HUES64 (cell line): ENCODE measurements around the gene PHKA1.
"Not testable (repeated sequence)": the region's sequence is repeated elsewhere in the genome, so short reads cannot be mapped to it uniquely, and the experiment has no call there.

Experiments
- H3K27ac ChIP-seq: 2 replicates; pipeline ENCODE4 v1.7.0; 2013; ENCODE audit warnings: low read depth, low read length, inconsistent platforms
- H3K27me3 ChIP-seq: 2 replicates; pipeline ENCODE4 v1.6.1; 2013; ENCODE audit warnings: mild to moderate bottlenecking, low read length; ENCODE audit not compliant: insufficient read depth
- H3K36me3 ChIP-seq: 2 replicates; pipeline ENCODE4 v1.6.1; 2013; ENCODE audit warnings: mild to moderate bottlenecking, low read length; ENCODE audit not compliant: insufficient read depth
- H3K4me1 ChIP-seq: 2 replicates; pipeline ENCODE4 v1.6.1; 2013; ENCODE audit warnings: mild to moderate bottlenecking, low read length, moderate library complexity; ENCODE audit not compliant: insufficient read depth
- H3K4me3 ChIP-seq: 2 replicates; pipeline ENCODE4 v1.5.1; 2013; ENCODE audit warnings: mild to moderate bottlenecking, low read length, moderate library complexity
- H3K9ac ChIP-seq: 2 replicates; pipeline ENCODE4 v1.6.1; 2013; ENCODE audit warnings: mild to moderate bottlenecking, low read depth, low read length
- H3K9me3 ChIP-seq: 2 replicates; pipeline ENCODE4 v1.6.1; 2013; ENCODE audit warnings: low read depth, low read length; ENCODE audit not compliant: insufficient read depth
- WGBS: fragments of 150-250, 120-280 bp; methylation state at CpG from one replicate; pipeline ENCODE4 v1.1.7; 2013; ENCODE audit warnings: missing lambda C conversion rate; 5-methylcytosine and 5-hydroxymethylcytosine counted together

PHKA1 gene

DNA sequence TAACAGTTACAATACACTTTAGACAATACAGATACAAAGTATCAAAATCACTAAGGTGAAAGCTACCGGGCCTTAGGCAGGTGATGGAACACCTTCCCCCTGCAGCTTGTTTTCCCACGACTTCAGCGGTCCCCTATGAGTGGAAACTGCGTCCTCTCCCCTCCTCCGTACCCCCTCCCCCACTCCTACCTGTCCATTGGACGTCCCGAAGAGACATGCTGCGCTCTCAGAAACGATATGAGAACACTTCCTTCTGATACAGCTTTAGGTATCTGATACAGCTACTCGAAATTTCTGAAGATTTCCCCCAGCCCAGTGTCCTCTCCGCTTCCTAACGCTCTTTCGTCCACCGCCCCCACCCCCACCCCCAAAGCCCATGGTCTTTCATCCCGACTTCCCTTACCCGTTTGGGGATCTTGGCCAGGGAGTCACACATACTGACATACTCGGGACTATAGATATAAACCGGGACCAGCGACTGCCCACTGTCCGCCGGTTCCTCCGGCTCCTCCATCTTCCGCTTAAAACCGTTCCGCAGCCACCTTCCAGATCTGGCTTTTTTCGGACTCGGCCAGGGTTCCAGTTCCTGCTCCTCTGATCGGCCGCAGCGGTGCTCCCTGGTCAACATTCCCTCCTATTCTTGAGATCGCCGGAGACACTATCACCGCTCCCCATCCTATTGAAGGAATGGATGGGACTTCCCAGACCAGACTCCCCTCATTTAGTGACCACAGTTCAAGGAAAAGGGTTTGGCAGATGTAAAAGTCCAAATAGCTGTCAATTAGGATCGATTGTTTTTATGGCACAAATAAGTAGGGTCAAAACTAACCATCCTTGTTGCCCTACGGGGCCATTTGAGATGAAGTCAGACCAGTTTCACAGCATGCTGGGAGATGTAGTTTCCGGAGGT is 141.6 kb downstream of the PHKA1 start, which contains the start of gene HDAC8:
HDAC8 (minus strand) TSS at position 596 of the 910 bp plus-strand sequence; CDS start at position 514, 82 bp downstream.
- Histone ChIP-seq H3K27ac (peak within 1 kb of the TSS; percentile 29), H3K27me3 (no peaks in the 10 kb centered on the region), H3K9me3 (no peaks in the 10 kb centered on the region), H3K9ac (peak within 1 kb of the TSS; percentile 87), H3K36me3 (peaks cover 23% of the 10 kb centered on the region), H3K4me1 (peaks cover 2% of the 10 kb centered on the region; the same call in 1 of the 2 replicates), H3K4me3 (peak within 1 kb of the TSS; percentile 94)
- WGBS, result under 1% methylated on average over 36 of the region's 36 CpGs

DNA sequence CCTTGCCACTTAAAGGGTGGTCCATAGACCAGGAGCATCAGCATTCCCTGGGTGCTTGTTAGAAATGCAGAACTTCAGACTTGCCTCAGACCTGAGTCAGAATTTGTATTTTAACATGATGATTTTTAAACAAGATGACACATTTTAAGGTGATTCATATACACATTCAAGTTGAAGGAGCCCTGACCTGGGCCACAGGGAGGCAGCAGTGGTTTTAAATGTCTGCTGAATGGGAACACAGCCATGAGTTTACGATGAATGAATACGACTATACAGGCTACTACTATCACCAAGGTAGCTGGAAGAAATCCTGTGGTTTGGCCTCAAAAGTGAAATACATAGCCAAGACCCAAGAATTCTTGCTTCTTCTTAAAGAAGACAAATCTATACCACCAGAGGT is 144.3 kb downstream of the PHKA1 start:
- peaks cover 47% of the 10 kb centered on the region for H3K36me3 ChIP-seq
- no peak overlapping the region for H3K4me3 ChIP-seq
- H3K27me3 ChIP-seq, result no peaks in the 10 kb centered on the region
- peaks cover 2% of the 10 kb centered on the region; the same call in 1 of the 2 replicates for H3K4me1 ChIP-seq
- 100% methylated on average over 2 of the region's 2 CpGs for WGBS
- no peak overlapping the region for H3K27ac ChIP-seq
- no peak overlapping the region for H3K9ac ChIP-seq
- no peaks in the 10 kb centered on the region for H3K9me3 ChIP-seq

DNA sequence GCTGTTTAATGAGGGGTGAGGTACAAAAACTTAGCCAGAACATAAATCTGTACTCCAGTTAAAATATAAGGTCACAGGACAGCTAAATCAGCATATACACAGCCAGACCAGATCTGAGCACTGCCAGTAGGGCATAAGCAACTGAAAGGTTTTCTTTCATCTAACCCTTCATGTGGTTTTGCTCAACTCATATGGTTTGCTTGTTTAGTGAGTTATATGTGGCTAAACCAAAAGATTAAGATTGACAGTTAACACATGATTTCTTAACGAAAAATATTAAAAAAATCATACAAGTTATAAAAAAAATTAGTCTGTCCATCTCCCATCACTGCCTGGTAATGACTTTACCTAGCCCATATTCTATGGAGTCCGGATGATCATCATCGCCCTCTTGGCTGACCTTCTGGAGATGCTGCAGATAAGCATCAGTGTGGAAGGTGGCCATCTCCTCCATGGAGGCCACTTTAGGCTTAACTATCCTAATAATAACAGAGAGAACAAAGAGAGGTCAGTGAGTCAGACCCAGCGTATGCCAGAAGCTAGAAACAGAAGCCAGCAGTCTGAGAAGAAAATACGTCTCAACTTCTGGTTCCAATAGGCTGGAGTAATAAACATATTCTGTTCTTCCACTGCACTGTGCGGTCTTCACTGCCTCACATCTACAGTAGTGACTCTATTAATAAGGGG is 145.6 kb downstream of the PHKA1 start:
- 97% methylated on average over 5 of the region's 6 CpGs for WGBS

DNA sequence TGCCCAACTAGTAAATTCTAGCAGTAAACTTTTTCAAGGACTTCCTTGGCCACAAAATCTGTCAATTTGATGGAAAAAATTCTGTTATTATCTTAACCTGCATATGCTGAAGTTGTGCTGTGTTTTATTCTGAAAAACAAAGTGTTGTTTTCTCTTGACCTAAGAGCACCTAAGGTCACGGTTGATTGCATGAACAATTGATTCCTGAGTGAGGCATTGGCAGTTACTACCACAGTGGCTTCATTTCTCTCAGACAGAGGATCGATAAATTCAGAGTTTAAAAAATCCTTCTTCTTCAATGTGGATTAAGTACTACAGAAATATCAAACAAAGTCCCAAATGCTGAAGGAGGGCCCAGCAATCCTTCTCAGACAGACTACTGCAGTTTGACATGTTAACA is 147.7 kb downstream of the PHKA1 start:
- Histone ChIP-seq H3K4me3 (no peak overlapping the region), H3K9me3 (no peaks in the 10 kb centered on the region), H3K9ac (no peak overlapping the region), H3K36me3 (peaks cover 58% of the 10 kb centered on the region), H3K4me1 (no peaks in the 10 kb centered on the region), H3K27ac (no peak overlapping the region), H3K27me3 (no peaks in the 10 kb centered on the region)
- WGBS, result 100% methylated on average over 2 of the region's 2 CpGs

More for the DNA sequence above, 145.6 kb downstream of the PHKA1 start:
- no peak overlapping the region for H3K27ac ChIP-seq
- H3K9ac ChIP-seq, result no peak overlapping the region
- H3K4me3 ChIP-seq, result no peak overlapping the region
- peaks cover 53% of the 10 kb centered on the region for H3K36me3 ChIP-seq
- H3K4me1 ChIP-seq, result peaks cover 2% of the 10 kb centered on the region; the same call in 1 of the 2 replicates
- H3K9me3 ChIP-seq, result no peaks in the 10 kb centered on the region
- H3K27me3 ChIP-seq, result no peaks in the 10 kb centered on the region

DNA sequence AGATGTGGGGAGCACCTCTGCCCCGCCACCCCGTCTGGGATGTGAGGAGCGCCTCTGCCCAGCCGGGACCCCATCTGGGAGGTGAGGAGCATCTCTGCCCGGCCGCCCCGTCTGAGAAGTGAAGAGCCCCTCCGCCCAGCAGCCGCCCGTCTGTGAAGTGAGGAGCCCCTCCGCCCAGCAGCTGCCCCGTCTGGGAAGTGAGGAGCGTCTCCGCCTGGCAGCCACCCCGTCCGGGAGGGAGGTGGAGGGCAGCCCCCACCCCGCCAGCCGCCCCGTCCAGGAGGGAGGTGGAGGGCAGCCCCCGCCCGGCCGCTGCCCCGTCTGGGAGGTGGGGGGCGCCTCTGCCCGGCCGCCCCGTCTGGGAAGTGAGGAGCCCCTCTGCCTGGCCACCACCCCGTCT is 154.5 kb downstream of the PHKA1 start:
- not testable (repeated sequence) for H3K36me3 ChIP-seq, H3K4me1 ChIP-seq, H3K9ac ChIP-seq, H3K4me3 ChIP-seq, H3K9me3 ChIP-seq, H3K27me3 ChIP-seq, H3K27ac ChIP-seq
- WGBS, result 97% methylated on average over 28 of the region's 28 CpGs

DNA sequence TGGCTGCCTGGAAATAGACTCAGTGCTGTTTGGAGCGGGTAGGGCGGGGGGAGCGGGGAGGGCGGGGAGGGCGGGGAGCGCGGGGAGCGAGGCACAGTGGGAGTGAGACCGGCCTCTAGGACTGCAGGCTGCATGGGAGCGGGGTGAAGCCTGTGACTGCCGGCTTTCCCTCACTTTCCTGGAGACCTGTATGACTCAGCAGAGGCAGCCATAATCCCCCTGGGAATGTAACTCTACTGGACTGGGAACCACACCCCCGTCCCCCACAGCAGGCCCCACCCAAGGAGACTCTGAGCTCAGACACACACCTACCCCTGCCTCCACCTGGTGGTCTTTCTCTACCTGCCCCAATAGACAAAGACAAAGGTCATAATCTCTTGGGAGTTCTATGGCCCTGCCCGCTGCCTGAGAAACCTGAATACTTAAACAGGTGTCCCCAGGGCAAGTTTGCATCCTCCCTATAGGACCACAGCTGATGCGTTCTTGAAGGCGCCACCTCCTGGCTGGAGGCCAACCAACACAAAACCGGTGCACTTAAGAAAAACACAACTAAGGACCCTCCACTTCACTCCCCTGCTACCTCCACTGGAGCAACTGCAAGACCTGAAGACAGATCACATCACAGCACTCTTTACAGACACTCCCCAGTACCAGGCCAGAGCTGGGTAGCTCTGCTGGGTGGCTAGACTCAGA is 159.5 kb downstream of the PHKA1 start:
- Histone ChIP-seq H3K27me3 (no peaks in the 10 kb centered on the region), H3K9me3 (no peaks in the 10 kb centered on the region), H3K9ac (peak overlapping the region; percentile 80), H3K4me1 (peaks cover 8% of the 10 kb centered on the region), H3K4me3 (peak overlapping the region; percentile 63), H3K27ac (peak overlapping the region; percentile 93; the same call in 1 of the 2 replicates), H3K36me3 (no peaks in the 10 kb centered on the region)
- 13% methylated on average over 12 of the region's 16 CpGs for WGBS

DNA sequence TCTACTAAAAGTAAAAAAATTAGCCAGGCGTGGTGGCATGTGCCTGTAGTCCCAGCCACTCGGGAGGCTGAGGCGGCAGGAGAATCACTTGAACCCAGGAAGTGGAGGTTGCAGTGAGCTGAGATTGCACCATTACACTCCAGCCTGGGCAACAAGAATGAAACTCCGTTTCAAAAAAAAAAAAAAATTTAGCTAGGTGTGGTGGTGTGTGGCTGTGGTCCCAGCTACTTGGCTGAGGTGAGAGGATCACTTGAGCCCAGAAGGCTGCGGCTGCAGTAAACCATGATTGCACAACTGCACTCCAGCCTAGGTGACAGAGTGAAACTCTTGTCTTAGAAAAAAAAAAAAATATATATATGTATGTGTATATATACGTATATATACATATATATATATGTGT is 161.7 kb downstream of the PHKA1 start:
- H3K4me3 ChIP-seq, H3K27ac ChIP-seq, H3K9ac ChIP-seq, H3K4me1 ChIP-seq, H3K9me3 ChIP-seq, H3K27me3 ChIP-seq, H3K36me3 ChIP-seq: not testable (repeated sequence)
- 97% methylated on average over 5 of the region's 6 CpGs for WGBS

DNA sequence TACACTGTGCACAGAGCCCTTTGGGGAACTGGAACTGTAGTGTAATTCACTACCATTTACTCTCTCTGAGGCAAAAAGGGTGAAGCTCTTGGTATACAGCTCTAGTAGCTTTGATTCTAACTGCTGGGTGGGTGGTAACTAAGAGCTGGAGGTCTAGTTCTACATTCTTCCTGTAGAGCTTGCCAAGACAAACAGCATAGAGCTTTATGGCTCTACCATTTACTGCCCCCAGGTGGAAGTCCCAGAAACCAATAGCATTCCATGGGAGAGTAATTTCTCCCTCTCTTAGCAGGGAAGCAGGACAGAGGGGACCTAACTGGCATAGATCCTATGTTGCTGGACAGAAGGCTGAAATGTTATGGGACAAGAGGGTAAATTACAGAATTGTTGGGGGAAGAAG is 168.1 kb downstream of the PHKA1 start:
- Histone ChIP-seq H3K4me1 (no peaks in the 10 kb centered on the region), H3K36me3 (no peaks in the 10 kb centered on the region), H3K27ac (no peak overlapping the region), H3K9me3 (no peaks in the 10 kb centered on the region), H3K4me3 (no peak overlapping the region), H3K27me3 (no peaks in the 10 kb centered on the region), H3K9ac (no peak overlapping the region)

DNA sequence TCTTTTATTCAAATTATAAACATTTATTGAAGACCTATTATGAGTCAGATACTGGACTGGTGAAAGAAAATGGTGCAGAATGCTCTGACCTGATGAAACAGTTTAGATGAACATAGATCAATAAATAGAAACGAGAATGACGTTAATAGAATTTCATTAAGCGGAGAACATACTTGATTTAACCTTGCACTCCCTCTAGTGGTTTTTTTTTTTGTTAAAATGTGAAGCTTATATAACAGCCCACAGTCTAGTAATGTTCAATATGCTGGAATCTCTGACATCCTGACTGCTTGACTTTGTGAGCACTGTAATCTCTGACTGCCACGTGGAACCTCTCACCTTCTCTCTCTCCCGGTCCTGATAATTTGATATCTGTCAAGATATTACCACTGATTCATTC is 173.8 kb downstream of the PHKA1 start:
- Histone ChIP-seq H3K9me3 (no peaks in the 10 kb centered on the region), H3K27ac (no peak overlapping the region), H3K4me1 (no peaks in the 10 kb centered on the region), H3K9ac (no peak overlapping the region), H3K36me3 (no peaks in the 10 kb centered on the region), H3K27me3 (no peaks in the 10 kb centered on the region), H3K4me3 (no peak overlapping the region)
- WGBS, result 75% methylated on average over 4 of the region's 5 CpGs

DNA sequence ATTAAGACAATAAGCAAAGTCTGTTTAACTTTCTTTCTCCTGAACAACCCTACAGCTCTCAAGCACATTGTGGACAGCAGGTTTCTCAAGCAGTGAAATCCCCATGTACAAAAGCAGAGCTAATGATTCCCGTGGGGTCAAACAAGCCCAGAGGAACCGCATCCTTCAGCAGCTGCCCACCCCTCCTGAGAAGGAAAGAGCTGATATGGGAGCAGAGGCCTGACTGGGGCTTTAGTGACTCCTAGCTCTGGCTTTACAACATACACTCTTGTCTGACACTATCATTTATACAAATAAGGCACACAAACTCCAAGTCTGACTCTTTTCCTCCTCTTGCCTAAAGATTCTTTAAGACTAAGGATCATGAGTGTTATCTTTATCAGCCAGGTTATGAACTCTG is 174.3 kb downstream of the PHKA1 start:
- Histone ChIP-seq H3K27ac (no peak overlapping the region), H3K9ac (no peak overlapping the region), H3K27me3 (no peaks in the 10 kb centered on the region), H3K36me3 (no peaks in the 10 kb centered on the region), H3K9me3 (no peaks in the 10 kb centered on the region), H3K4me3 (no peak overlapping the region), H3K4me1 (no peaks in the 10 kb centered on the region)
- 93% methylated on average over 2 of the region's 2 CpGs for WGBS

DNA sequence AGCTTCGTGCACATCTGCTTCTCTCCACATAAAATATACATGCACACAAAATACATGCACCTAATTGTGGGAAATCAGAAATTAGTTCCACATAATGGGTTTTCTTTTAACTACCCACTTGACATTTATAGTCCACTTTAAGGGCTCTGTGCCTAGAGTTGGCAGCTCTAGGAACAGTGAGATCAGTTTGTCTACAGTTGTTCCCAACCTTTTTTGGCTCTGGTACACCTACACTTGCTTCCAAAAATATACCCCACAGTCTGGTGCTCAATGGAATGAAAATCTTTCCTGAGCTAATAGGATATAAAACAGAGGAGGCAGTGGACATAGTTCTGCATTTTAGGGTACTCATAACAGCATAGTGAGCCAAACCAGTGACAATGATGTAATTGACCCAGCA is 177.6 kb downstream of the PHKA1 start:
- Histone ChIP-seq H3K27me3 (no peaks in the 10 kb centered on the region), H3K4me1 (no peaks in the 10 kb centered on the region), H3K36me3 (no peaks in the 10 kb centered on the region), H3K4me3 (no peak overlapping the region), H3K9ac (no peak overlapping the region), H3K27ac (no peak overlapping the region), H3K9me3 (no peaks in the 10 kb centered on the region)
- WGBS, result no CpG with 5 or more reads among the region's 1 CpG
